NCI-H2029 treated with DMSO at 0.1 percent for 48 hours (cell line): ENCODE data around the gene SEC14L6.
"Not testable (repeated sequence)": the region's sequence is repeated elsewhere in the genome, so short reads cannot be mapped to it uniquely, and the experiment has no call there.

Source experiments
- DNase-seq: peaks from one replicate; lab custom pipeline; 2025; lab: John Stamatoyannopoulos, UW

SEC14L6 gene

DNA sequence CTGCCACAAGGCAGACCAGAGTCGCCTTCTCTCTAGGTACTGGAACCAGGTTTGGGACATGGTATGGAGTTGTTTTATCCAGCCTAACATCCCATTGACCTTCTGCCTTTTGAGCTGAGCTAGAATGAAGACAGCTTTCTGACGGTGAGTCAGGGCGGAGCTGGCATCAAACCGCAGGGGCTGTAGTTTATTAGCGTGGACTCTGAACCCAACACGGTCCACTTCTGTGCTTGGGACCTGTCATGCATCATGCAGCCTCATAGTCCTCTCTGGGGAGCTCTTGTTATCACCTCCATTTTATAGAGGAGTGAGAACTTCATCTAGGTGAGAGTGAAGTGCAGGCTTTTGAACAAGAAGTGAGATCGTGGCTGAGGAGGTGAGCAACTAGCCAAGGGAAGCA lies 19.6 kb upstream of the SEC14L6 start:
- DNase-seq: no peak

DNA sequence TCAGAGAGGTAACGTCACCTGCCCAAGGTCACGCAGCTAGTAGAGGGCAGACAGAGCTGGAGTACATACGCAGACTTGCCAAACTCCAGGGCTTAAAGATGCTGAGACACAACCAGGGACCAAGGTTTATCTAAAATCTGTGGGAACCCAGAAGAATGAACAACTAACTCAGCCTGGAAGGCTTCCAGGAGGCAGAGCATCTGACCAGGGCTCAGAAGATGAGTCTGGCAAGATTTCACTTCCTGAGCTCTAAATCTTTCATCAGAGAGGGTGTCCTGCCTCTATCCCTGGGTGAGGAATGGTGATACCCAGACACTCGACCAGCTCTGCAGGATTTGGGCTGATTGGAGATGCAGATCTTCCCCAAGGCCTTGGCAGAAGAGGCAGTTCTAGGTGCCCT lies 18.8 kb upstream of the SEC14L6 start:
- DNase-seq: no peak

DNA sequence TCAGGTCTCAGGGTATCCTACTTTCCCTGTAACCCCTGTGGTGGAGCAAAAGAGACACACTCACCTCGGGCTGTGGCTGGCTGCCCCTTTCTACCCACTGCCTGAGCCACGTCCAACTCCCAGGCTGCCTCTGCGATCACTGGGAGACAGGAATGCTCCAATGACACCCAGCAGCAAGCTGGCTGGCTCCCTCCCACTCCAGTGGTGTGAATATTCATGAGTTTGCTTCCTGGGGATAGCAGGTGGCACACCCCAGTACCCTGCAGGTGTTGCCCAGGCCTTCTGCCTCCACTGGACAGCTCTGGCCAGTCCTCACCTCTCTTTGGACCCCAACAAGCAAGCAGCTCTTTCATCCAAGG lies 18.2 kb upstream of the SEC14L6 start:
- no peak for DNase-seq

DNA sequence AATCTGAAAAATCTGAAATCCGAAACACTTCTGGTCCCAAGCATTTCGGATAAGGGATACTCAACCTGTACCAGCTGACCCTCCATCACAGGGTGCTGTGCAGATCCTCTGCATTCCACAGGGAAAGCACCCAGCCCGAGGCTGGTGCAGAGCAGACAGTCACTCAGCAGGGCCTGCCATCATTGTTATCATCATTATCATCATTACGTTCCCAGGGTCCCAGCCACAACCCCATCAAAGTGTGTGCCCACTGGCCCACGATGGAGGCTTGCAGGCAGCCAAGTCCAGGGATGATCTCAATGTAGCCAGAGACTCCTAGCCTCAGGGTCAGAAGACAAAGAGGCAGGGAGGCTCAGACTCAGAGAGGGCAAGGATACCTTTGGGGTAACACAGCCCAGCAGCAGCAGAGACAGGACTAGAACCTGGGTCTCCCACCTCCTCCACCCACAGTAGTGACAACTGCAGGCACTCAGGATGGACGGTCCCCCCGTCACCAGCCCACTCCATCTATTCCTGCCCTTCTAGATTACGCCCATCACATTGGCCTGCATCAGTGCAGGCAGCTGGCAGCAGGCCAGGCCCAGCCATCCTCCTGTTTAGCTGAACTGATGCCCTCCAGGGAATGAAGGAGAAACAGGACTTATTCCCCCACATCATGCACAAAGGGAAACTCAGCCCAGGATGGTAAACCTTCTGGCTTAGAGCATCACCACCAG lies 17.7 kb upstream of the SEC14L6 start:
- no peak for DNase-seq

DNA sequence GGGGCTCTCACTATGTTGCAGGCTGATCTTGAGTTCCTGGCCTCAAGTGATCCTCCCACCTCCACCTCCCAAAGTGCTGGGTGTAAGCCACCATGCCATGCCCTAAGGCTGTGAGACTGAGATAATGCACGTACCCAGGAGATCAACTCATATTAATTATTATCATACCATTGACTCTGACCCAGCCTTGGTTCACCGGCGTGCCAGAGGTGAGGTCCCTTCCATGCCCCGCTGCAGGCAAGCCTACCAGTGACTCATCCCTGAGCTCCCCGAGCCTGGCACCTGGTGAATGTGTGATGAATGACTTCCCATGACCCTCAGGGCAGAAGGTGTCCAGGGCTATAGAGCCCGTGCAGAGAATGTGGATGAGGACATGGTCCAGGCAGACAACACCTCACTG lies 15.8 kb upstream of the SEC14L6 start:
- DNase-seq: no peak

DNA sequence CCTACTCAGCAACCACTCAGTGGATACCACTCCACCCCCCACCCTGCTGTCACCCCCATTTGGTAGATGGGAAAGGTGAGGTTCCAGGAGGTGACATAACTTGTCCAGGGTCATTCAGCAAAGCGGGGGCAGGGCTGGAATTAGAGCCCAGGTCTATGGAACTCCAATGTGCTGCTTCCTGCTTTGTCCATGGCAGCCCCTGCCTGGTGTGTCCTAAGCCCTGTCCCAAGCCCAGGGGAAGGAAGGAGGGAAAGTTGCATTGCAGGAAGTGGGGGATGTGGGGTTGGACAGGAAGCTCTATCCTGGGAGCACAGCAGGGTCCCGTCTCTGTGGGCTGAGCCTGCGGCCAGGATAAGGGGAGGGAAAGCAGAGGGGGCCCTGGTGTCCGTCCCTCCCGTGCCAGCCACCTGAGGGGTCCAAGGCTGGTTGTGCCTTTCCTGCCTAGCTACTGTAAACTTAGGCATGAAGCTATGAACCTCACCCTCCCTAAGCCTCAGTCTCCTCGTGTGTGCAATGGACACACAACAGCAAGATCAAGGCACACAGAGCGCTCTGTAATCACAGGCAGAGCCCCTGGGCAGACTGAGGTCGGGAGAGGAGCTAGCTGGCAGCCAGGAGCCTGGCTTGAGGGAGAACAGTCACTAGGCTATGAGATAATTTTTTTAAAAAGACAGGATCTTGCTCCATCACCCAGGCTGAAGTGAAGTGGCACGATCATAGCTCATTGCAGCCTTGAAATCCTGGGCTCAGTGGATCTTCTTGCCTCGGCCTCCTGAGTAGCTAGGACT lies 15.1 kb upstream of the SEC14L6 start:
- no peak for DNase-seq

DNA sequence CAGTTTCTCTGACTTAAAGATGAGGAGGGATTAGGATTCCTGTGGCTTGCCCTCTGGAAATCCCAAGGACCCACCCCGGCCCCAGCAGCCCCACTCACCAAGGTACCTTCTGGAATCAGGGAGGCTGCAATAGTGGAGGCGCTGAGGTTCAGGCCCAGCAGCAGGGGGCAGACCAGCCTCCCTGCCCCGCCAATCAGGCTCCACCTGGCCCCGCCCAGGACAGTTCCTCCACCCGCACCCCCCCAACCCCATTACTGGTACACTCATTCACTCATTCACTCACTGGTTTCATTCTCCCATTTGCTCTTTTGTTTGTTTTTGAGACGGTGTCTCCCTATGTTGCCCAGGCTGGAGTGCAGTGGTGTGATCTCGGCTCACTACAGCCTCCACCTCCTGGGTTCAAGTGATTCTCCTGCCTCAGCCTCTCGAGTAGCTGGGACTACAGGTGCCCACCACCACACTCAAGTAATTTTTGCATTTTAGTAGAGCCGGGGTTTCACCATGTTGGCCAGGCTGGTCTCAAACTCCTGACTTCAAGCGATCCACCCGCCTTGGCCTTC lies 14.2 kb upstream of the SEC14L6 start:
- not testable (repeated sequence) for DNase-seq

DNA sequence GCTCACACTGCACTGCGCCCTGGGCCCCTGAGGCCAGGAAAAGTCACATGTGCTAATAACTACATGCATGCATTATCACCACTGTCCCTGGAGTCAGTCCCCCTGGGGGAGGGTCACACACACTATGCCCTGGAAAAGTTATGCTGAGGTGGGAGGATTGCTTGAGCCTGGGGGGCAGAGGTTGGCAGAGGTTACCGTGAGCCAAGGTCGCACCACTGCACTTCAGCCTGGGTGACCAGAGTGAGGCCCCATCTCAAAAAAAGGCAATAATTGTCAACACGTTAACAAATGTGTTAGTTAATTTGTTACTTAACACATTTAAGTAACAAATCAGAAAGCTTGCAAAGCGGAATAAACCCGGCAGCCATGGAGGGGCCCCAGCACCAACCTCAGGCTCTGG lies 13.3 kb upstream of the SEC14L6 start:
- DNase-seq: no peak

DNA sequence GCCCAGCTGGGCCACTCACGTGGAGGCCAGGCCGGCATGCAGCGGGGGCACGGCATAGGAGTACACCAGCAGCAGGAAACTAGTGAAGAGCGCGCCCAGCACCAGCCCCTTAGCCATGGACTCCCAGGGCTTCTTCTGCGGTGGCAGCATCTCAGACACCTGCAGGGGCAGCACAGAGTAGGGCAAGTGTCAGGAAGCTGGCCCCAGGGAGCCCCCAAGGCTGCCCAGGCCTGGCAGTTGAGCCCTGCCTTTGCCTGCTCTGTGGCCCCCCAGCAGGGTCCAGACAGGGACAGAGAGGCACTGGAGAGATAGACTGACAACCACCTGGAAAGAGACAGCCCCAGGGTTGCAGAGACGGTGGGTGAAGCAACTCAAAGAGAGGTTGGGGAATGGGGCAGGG lies 10.7 kb upstream of the SEC14L6 start:
- DNase-seq: no peak

DNA sequence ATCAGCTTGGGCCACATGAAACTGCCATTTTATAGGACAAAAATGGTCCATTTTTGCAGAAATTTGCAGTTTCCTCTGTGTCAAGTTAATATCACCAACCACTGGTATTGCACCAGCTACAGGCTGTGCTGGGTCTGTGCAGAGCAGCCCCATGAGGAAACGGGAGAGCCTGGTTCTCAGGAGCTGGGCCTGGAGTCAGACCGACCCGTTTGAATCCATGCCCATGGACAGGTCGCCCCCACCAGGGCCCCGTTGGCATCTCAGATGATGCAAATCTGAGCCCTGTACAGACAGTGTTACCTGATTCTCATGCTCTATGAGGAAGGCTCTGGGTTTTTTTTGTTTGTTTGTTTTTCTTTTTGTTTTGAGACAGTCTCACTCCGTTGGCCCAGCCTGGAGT lies 9.8 kb upstream of the SEC14L6 start:
- DNase-seq: no peak

DNA sequence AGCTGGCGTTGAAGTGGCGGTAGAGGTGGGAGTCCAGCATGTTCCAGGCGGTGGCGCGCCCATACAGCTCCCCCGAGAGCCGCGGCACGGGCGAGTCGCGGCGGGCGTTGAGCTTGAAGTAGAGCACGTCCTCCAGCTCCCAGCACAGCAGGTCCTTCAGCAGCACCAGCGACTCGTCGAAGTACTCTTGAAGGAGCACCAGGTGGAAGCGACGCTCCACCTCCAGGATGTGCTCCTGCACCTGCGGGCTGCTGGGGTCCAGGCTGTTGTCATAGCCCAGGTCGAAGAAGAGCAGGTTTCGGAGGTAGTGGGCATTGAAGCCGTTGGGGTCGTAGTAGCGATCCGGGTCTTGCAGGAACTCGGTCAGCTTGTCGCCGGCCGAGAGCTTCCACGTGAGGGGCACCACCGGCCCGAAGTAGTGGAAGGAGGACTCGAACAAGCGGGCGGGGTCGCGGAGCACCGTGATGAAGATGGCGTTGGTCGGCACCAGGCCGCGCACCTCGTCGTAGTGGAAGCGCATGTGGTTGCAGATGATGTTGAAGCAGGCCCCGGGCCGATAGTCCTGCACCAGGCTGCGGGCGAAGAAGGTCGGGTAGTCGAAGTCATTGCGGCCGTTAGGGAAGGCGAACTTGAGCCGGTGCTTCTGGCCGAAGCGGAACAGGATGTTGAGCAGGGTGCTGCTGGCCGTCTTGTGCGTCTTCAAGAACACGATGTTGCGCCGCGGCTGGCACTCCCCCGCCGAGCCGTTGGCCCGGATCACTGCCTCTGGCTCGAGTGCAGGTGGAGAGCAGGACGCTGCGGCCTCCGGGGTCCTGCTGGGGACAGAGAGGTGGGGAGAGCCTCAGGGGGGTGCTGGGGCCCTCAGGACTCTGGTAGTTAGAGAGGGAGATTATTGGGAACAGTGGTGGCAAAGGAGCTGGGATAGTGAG lies 9.0 kb upstream of the SEC14L6 start:
- DNase-seq: no peak

DNA sequence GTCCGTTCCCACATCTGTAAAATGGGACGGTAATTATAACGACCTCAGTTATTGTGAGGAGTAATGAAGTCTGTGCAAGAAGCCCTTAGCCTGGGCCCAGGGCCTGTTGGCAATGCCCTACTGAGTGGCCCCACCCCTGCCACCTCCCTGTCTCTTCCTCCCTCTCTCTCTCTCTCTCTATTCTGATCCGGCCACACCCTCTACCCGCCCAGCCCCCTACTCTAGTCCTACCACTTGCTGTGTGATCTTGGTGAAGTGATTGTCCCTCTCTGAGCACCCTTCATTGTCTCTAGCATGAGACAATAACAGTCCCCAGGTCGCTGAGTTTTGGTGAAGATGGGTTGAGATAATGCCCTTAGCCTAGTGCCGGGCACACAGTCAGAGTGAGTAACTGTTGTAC lies 7.4 kb upstream of the SEC14L6 start:
- DNase-seq: no peak

DNA sequence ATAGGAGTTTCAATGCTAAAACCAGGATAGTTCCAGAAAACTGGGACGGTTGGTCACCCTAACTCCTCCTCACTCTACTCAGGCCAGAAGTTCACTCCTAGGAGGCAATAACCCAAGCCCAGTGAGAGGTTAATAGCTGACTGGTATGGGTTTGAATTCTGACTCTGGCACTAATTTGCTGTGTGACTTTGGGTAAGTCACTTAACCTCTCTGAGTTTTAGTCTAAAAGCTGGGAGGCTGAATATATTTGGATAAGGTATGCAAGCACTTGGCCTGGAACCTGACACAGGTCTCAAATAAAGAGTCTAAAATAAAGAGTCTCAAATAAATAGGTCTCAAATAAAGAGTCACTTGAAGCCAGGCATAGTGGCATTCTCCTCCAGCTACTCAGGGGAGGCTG lies 6.2 kb upstream of the SEC14L6 start:
- DNase-seq: no peak

DNA sequence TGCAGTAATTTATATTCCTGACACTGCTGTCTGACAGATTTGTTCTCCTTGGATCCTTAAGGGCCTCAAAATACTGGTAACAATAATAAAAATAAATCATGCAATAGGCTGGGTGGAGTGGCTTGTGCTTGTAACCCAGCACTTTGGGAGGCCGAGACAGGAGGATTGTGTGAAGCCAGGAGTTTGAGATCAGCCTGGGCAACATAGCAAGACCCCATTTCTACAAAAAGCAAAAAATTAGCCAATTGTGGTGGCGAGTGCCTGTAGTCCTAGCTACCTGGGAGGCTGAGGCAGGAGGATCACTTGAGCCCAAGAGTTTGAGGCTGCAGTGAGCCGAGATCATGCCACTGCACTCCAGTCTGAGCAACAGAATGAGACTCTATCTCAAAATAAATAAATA lies 5.3 kb upstream of the SEC14L6 start:
- not testable (repeated sequence) for DNase-seq

DNA sequence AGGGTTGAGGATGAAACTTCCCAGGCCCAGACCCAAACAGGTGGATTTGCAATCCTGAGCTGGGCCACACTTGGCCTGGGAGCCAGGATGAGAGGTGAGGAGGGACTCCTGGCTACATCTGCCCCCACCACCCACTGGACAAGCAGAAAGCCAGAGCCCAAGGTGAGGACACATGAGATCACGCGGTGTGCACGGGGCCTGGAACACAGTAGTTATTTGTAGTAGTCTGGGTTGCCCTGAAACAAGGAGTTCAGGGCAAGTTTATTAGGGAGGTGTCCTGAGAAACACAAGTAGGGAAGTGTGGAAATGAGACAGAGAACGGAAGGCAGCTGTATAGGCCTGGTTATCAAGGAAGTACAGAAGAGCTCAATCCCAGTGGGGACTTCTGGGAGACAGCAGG lies 647 bp upstream of the SEC14L6 start:
- no peak for DNase-seq

DNA sequence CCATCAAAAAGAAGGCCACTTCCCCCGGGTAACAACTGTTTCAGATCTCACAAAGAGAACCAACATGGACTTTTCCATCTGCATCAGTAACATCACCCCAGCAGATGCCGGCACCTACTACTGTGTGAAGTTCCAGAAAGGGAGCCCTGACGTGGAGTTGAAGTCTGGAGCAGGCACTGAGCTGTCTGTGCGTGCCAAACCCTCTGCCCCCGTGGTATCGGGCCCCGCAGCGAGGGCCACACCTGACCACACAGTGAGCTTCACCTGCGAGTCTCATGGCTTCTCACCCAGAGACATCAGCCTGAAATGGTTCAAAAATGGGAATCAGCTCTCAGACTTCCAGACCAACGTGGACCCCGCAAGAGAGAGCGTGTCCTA lies 3.7 kb downstream of the SEC14L6 start:
- no peak for DNase-seq

DNA sequence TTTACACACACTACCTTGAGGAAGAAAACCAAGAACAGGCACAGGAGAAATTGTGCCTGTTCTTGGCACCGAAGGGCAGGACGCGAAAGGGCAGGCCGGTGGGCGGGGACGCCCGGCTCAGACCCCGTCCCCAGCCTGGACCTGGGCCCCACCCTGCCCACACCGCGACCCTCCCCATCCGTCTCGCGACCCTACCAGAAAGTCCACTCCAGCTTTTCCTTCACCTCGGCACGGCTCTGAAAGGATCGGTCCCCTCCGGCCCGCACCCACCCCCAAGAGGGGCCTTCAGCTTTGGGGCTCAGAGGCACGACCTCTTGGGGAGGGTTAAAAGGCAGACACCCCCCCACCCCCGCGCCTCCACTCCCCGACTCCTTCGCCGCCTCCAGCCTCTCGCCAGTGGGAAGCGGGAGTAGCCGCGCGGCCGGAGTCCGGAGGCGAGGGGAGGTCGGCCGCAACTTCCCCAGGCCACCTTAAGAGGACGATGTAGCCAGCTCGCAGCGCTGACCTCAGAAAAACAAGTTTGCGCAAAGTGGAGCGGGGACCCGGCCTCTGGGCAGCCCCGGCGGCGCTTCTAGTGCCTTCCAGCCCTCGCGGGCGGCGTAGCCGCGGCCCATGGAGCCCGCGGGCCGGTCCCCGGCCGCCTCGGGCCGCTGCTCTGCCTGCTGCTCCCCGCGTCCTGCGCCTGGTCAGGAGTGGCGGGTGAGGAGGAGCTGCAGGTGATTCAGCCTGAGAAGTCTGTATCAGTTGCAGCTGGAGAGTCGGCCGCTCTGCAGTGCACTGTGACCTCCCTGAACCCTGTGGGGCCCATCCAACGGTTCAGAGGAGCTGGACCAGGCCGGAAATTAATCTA lies 4.4 kb downstream of the SEC14L6 start:
- no peak for DNase-seq

DNA sequence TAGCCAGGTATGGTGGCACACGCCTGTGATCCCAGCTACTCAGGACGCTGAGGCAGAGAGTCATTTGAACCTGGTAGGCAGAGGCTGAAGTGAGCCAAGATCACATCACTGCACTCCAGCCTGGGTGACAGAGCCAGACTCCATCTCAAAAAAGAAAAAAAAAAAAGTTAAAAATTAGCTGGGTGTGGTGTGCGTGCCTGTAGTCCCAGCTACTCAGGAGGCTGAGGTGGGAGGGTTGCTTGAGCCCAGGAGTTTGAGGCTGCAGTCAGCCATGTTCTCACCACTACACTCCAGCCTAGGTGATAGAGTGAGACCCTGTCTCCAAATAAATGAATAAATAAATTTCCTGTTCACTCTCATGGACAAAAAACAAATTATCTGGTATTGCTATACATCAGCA lies 5.0 kb downstream of the SEC14L6 start:
- DNase-seq: not testable (repeated sequence)

DNA sequence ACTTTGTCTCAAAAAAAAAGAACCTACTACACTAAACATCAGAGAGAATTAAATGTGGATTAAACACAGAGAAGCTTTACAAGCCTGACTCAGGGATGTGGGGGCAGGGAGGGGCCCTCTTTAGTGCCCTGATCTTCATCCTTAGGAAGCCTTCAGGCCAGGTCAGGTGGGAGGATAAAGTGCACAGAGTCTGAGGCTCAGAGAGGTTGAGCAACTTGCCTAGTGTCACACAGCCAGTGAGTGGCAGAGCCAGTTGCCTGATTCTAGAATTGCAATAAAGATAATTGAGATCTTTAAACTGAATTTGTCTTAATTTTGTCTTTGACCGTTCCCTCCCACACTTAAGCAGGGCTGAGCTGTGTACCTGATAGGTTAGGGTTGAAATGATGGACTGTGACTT lies 7.2 kb downstream of the SEC14L6 start:
- no peak for DNase-seq

DNA sequence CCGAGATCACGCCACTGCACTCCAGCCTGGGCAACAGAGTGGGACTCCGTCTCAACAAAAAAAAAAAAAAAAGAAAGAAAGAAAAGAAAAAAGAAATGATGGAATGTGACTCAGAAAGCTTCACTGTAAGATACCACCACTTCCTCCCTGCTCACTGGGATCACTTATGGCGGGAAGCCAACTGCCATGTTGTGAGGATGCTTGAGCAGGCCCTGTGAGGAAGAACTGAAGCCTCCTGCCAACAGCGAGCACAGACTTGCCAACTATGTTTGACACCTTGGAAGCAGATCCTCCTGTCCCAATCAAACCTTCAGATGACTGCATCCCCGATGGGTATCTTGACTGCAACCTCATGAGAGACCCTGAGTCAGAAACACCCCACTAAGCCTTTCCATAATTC lies 8.3 kb downstream of the SEC14L6 start:
- DNase-seq: no peak

DNA sequence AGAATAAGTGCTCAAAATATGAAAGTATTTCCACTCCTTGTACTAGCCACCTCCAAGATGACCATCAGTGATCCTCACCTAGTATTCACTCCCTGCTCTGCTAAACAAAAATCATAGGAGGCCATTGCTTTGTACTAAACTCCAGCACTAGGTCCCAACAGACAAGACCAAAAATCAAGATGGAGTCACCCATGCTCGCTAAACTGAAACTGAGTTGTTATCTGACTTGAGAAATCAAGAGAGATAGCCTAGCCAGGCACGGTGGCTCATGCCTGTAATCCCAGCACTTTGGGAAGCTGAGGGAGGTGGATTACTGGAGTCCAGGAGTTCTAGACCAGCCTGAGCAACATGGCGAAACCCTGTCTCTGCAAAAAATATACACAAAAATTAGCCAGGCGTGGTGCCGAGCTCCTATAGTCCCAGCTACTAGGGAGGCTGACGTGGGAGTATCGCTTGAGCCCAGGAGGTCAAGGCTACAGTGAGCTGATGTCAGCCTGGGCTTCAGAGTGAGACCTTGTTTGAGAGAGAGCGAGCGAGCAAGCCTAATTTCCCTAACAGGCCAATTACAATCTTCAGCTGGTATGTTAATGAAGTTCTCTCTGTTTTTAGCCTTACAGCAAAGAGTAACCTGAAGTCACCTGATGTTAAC lies 9.3 kb downstream of the SEC14L6 start:
- no peak for DNase-seq
